Measurements from ENCODE around the gene IRX5.

The IRX5 gene

DNA sequence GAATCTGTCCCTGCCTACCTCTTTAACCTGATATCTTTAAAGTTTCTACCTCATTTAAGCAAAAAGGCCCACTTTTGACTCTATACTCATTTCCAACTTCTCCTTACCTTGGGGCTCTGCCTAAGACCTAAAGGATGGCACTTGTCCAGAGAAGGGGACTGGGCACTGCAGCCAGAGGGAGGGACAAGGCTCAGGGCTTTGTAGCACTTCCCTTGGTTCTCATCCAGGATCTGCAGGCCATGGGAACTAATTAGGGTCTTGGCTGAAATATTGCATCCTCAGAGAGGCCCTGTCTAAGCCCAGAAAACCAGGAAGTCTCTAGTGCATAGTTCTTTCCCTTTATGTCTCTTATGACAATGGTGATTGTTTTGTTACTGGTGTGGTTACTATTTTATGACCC, 37.3 kb downstream of the IRX5 start:
- DNase-seq (ENCODE audit: low spot score in 2 of 2): no peak
- H3K27ac Mint-ChIP-seq (ENCODE audit: low read depth): no peak overlapping the region
- peaks cover 7% of the 10 kb centered on the region for H3K27me3 Mint-ChIP-seq
- H3K36me3 Mint-ChIP-seq (ENCODE audit: insufficient read depth): no peaks in the 10 kb centered on the region
- H3K9me3 Mint-ChIP-seq: peaks cover 4% of the 10 kb centered on the region
- H3K4me3 Mint-ChIP-seq: no peak overlapping the region
- no peak for ATAC-seq (replicated peaks; ENCODE audit: extremely low read depth, poor library complexity, severe bottlenecking)
- no peaks in the 10 kb centered on the region for H3K4me1 Mint-ChIP-seq

DNA sequence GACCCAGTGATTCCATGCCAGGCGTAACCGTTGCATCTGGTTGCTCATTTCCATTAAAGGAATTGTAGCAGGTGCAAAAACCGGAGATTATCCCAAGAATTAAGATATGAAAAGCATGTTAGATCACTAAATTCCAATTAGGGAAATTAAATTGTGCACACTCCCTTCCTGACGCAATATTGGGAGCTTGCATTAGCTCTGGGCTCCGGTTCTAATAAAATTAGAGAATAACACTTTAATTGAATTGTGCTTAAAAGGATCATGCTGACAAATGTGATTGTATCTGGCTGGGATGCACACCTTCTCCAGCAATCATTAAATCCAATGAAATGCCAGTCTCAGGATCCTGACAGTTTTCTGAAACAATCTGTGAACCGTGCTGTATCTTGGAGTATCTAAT, 38.1 kb downstream of the IRX5 start:
- DNase-seq (ENCODE audit: low spot score in 2 of 2) (no peak), ATAC-seq (replicated peaks; ENCODE audit: extremely low read depth, poor library complexity, severe bottlenecking) (no peak)
- Mint-ChIP-seq H3K4me3 (no peak overlapping the region), H3K4me1 (no peaks in the 10 kb centered on the region), H3K36me3 (ENCODE audit: insufficient read depth) (no peaks in the 10 kb centered on the region), H3K9me3 (peaks cover 4% of the 10 kb centered on the region), H3K27ac (ENCODE audit: low read depth) (no peak overlapping the region), H3K27me3 (peaks cover 8% of the 10 kb centered on the region)

DNA sequence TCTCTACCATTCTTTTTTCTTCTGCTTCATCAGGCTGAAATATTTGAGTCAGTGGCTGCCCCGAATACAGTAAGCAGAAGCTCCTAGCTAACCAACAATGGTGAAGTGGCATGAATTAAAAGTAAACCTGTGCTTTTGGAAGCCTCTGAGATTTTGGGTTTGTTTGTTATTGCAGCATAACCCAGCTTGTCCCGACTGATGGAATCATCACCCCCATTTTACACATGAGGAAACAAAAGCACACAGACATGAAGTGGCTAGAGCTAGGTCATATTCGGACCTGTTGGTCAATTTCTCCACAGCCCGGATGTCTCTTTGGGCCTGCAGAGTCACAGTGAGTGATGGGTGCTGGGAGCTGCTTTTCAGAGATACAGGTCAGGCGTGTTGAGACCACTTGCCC, 39.4 kb downstream of the IRX5 start:
- DNase-seq (ENCODE audit: low spot score in 2 of 2): no peak
- H3K36me3 Mint-ChIP-seq (ENCODE audit: insufficient read depth): no peaks in the 10 kb centered on the region
- peaks cover 4% of the 10 kb centered on the region for H3K9me3 Mint-ChIP-seq
- no peak overlapping the region for H3K27ac Mint-ChIP-seq (ENCODE audit: low read depth)
- H3K4me3 Mint-ChIP-seq: no peak overlapping the region
- H3K27me3 Mint-ChIP-seq: peaks cover 15% of the 10 kb centered on the region
- ATAC-seq (replicated peaks; ENCODE audit: extremely low read depth, poor library complexity, severe bottlenecking): no peak
- no peaks in the 10 kb centered on the region for H3K4me1 Mint-ChIP-seq

DNA sequence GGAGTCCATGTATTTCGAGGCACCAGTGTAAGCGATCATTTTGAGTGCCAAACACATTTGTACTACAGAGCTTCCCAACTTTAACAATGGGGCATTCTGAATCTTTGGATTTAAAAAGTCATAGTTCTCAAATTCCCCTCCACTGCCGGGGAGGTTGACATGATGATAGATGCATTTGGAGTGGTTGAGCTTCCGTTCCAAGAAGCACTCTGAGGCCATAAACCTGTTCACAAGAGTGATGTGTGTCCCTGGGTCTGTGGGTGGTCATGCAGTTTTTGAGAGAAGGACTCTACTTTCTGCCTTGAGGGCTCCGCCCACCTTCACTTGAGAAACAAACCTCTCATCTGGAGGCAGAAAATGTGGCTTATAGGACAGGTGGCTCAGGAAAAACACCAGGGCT, 43.7 kb downstream of the IRX5 start:
- H3K4me3 Mint-ChIP-seq: no peak overlapping the region
- H3K4me1 Mint-ChIP-seq: no peaks in the 10 kb centered on the region
- no peak overlapping the region for H3K27ac Mint-ChIP-seq (ENCODE audit: low read depth)
- no peaks in the 10 kb centered on the region for H3K36me3 Mint-ChIP-seq (ENCODE audit: insufficient read depth)
- ATAC-seq (replicated peaks; ENCODE audit: extremely low read depth, poor library complexity, severe bottlenecking): no peak
- H3K9me3 Mint-ChIP-seq: peaks cover 4% of the 10 kb centered on the region
- DNase-seq (ENCODE audit: low spot score in 2 of 2): no peak
- H3K27me3 Mint-ChIP-seq: peaks cover 26% of the 10 kb centered on the region

DNA sequence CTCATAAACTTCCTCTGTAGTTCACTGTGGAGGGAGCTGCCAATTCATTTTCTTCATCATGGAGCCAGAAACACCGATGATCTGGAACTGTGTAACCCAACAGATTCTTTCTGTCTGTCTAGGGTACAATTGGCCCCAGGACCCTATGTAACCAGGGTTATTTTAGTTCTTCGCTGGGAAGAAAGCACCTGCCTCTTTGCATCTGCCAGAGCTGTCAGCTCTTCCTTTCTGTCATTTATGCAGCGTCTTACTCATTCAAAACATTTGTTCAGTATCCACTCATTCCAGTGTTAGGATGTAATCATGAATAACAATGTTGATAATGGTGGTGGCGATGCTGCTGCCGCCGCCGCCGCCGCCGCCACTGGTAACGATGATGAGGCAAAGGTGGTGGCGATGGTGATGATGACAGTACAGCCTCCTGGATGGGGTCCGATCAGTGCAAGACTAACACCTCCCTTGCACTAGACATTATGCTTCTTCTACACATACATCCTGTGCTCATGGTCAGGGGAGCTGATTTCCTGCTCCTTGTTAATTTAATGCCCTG, 46.1 kb downstream of the IRX5 start:
- H3K4me1 Mint-ChIP-seq: no peaks in the 10 kb centered on the region
- no peak for ATAC-seq (replicated peaks; ENCODE audit: extremely low read depth, poor library complexity, severe bottlenecking)
- H3K27me3 Mint-ChIP-seq: peaks cover 26% of the 10 kb centered on the region
- H3K27ac Mint-ChIP-seq (ENCODE audit: low read depth): no peak overlapping the region
- no peak overlapping the region for H3K4me3 Mint-ChIP-seq
- H3K36me3 Mint-ChIP-seq (ENCODE audit: insufficient read depth): no peaks in the 10 kb centered on the region
- peaks cover 4% of the 10 kb centered on the region for H3K9me3 Mint-ChIP-seq
- no peak for DNase-seq (ENCODE audit: low spot score in 2 of 2)

DNA sequence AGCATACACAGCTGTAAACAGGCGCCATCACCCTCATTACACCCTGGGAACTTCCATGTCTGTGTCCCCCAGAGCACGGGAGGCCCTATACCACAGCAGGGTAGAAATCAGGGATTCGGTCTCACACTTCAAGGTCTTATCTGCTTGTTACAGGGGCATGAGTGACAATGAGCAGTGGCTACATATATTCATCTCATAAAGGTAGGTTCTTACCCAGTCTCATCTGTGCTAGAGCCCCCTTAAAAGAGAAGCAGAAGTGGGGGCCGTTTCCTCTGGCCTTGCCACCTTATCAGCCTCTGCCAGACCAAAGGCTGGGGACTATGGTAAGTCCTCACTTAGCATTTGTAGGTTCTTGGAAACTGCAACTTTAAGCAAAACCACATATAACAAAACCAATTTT, 46.5 kb downstream of the IRX5 start:
- DNase-seq (ENCODE audit: low spot score in 2 of 2): no peak
- ATAC-seq (replicated peaks; ENCODE audit: extremely low read depth, poor library complexity, severe bottlenecking): no peak
- no peaks in the 10 kb centered on the region for H3K4me1 Mint-ChIP-seq
- H3K27ac Mint-ChIP-seq (ENCODE audit: low read depth): no peak overlapping the region
- H3K9me3 Mint-ChIP-seq: peaks cover 4% of the 10 kb centered on the region
- no peak overlapping the region for H3K4me3 Mint-ChIP-seq
- H3K36me3 Mint-ChIP-seq (ENCODE audit: insufficient read depth): no peaks in the 10 kb centered on the region
- H3K27me3 Mint-ChIP-seq: peaks cover 26% of the 10 kb centered on the region

DNA sequence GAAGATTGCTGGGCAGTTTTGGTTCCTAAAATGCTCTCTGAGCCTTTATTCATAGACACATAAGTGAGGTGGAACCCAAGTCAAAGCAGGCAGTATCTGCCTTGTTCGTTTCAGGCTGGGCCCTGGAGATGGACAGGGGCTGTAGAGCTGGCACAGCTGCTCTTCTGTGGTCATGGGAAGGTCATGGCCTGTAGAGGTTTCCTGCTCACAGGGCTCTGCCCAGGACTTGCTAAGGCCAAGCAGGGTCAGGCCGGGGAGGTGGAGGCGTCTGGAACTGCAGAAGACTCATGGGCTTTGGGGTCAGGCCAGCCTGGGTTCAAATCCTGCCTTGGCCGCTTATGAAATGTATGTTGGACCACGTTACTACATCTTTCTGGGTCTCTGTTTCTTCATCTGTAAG, 50.2 kb downstream of the IRX5 start:
- DNase-seq (ENCODE audit: low spot score in 2 of 2) (no peak), ATAC-seq (replicated peaks; ENCODE audit: extremely low read depth, poor library complexity, severe bottlenecking) (no peak)
- H3K27me3 Mint-ChIP-seq: peaks cover 7% of the 10 kb centered on the region
- H3K4me3 Mint-ChIP-seq: no peak overlapping the region
- no peaks in the 10 kb centered on the region for H3K4me1 Mint-ChIP-seq
- H3K9me3 Mint-ChIP-seq: no peaks in the 10 kb centered on the region
- no peak overlapping the region for H3K27ac Mint-ChIP-seq (ENCODE audit: low read depth)
- H3K36me3 Mint-ChIP-seq (ENCODE audit: insufficient read depth): no peaks in the 10 kb centered on the region

Data from central memory CD8-positive, alpha-beta T cell (primary cell).